Choroid plexus epithelial cell (primary cell): ENCODE data around the gene CNR2.
"Not testable (repeated sequence)": the region's sequence is repeated elsewhere in the genome, so short reads cannot be mapped to it uniquely, and the experiment has no call there.

Experiments
- DNase-seq: peaks from one replicate; pipeline ENCODE4 v3.0.0-alpha.2; 2010; ENCODE audit warnings: low read depth
- H3K4me3 ChIP-seq: 2 replicates; pipeline ENCODE4 v1.5.1; 2011; ENCODE audit warnings: low read depth, mild to moderate bottlenecking, control low read depth, low read length, moderate library complexity
- CTCF ChIP-seq: conservative IDR thresholded peaks from 2 replicates; pipeline ENCODE4 v1.5.1; 2011; ENCODE audit warnings: low read depth, mild to moderate bottlenecking, control low read depth, inconsistent platforms, low read length, moderate library complexity

Gene CNR2

DNA sequence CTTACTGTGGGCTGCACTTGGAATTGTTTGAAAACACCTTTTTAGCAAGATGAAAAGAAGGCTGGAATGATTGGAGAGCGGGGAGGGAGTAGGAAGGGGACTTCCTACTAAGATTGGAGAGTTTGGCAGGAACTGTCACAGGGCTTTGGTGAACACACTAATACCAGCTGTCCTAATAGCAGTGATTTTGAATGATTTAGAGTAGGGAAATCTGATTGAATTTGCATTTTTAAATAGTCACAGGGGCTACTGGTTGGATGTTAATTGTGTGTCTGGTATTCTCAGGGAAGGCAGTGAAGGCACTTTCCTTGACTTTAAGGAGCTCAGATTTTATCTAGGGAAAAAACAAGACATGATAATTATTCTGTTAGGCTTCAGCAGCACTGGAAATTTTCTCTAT lies 85.4 kb downstream of the CNR2 start:
- H3K4me3 ChIP-seq, result no peak overlapping the region
- no peak for TF ChIP-seq CTCF
- DNase-seq, result no peak

- not testable (repeated sequence) for DNase-seq, H3K4me3 ChIP-seq
Measured at GRCh38 chr1:23826590-23826989, 86.6 kb downstream of the CNR2 start.

- peak overlapping the region; percentile 100 for H3K4me3 ChIP-seq
- TF ChIP-seq CTCF, result no peak
- DNase-seq, result no peak
Measured at GRCh38 chr1:23825762-23826522, 87.2 kb downstream of the CNR2 start.

DNA sequence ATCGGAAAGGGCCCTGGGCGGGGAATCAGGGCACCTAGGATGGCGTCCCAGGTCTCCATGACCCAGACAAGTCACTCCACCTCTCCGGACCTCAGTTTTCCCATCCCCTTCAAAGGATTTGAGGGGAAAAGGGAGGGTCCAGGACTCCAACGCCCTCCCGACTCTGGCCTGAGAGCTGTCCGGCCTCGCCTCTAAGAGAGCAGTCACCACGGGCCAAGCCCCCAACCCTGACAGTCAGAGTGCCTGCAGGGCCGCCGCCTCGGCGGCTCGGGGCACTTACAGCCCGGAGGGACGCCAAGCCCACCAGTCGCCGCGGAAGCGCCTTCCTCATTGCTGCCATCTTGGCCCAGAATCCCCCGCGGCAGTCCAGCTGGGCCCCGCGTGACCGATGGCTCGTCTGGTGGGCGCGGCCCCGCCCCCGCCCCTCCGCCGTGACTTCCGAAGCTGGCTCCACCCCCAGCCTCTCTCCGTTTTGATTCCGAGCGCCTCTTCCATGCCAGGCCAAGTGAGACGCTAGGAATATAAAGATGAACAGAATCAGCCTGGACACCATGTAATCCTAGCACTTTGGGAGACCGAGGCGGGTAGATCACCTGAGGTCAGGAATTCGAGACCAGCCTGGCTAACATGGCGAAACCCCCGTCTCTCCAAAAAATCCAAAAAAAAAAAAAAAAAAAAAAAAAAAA lies 87.9 kb downstream of the CNR2 start, which contains the start of gene HMGCL:
Gene HMGCL, minus strand, starts transcription at position 354 of the 686 bp plus-strand sequence. Its CDS starts 14 bp downstream, at position 340.
- peak; percentile 92 for DNase-seq
- peak within 1 kb of the TSS; percentile 100 for H3K4me3 ChIP-seq
- no peak for TF ChIP-seq CTCF

GRCh38 chr1:23824711-23825075 lies 88.5 kb downstream of the CNR2 start:
- H3K4me3 ChIP-seq, result peak overlapping the region; percentile 100
- TF ChIP-seq CTCF, result no peak
- no peak for DNase-seq

GRCh38 chr1:23823767-23824166 lies 89.4 kb downstream of the CNR2 start:
- no peak for TF ChIP-seq CTCF
- DNase-seq, result no peak
- no peak overlapping the region for H3K4me3 ChIP-seq
